COLO829 (cell line): ENCODE measurements around the gene ARHGAP12.
A peak's percentile ranks its signal among the peaks of the same experiment; 100 is the strongest.

Source experiments
- DNase-seq: peaks from one replicate; pipeline ENCODE4 v3.0.0; 2012; ENCODE audit warnings: low spot score

Gene ARHGAP12

DNA sequence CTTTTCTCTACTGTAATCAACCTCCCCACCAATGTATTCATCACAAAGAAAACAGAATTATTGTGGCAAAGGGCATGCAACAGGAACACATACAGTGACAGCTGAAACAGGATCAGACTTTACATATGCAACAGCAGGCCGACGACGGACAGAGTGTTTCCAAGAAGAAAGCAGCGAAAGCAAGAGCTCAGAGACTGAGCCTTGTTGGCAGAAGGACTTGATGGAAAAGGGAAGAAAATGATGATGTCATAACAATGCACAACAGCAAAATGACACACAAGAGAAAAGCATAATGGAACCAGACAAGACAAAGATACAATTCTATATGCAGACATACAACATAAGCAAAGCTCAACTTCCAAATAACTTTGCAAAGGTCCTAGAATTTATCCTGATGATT is 106.5 kb downstream of the ARHGAP12 start:
- DNase-seq, result no peak

DNA sequence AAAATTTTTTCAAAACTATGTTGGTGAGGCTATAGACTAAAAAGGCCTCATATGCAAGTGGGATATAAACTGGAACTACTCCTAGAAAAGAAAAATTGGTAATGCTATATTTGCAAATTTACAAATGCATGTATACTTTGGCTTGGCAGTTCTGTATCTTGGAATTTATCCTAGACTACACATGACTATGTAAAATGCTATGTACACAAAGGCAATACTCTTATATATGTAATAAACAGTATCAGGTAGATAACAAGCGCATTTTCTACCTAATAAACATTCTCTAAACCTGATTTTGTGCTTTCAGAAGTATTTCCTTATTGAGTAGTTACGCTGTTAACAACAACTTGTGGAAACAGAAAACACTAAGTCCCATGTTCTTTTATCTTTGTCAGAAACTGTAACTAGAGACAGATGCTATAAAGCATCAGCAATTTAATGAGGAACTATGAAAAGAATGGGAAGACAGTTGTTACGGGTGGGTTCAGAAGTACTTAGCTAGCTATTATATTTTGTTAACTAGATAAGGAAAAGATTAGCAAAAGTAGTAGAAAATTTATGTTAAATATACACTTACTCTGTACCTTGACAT is 107.8 kb downstream of the ARHGAP12 start:
- no peak for DNase-seq

DNA sequence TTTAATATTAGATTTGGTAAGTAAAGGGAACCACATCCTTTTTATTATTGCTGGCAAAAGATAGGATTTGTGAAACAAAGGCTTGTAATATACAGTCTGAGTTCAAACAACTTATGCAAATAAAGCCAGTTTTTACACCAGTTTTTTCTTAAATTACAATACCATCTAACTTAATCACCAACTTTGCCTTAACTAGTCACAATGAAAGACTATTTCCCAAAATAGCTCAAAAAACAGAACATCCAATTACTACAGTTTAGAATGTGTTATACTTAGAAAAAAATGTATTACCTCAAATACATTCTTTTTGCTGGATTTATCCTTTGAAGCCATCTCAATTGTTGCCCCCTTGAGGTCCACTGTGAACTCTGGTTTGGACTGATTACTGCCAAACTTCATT is 108.5 kb downstream of the ARHGAP12 start:
- DNase-seq, result no peak

DNA sequence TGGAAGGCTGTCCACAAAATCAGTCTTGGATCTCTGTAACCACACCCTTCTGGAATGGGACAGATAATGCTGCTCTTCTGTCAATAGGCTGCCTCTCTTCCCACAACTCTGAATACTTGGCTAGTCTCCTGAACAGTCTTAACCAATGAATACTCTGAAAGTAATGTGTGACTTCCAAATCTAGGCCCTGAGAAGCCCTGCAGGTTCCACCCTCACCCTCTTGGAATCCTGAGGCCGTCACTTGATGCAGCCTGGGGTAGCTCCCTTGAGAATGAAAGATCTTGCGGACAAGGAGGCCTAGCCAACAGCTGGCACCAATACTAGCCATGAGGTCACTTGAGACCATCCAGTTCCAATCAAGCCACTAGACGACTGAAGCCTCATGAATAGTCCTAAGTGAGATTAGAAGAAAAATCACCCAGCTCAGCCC is 109.2 kb downstream of the ARHGAP12 start:
- no peak for DNase-seq

DNA sequence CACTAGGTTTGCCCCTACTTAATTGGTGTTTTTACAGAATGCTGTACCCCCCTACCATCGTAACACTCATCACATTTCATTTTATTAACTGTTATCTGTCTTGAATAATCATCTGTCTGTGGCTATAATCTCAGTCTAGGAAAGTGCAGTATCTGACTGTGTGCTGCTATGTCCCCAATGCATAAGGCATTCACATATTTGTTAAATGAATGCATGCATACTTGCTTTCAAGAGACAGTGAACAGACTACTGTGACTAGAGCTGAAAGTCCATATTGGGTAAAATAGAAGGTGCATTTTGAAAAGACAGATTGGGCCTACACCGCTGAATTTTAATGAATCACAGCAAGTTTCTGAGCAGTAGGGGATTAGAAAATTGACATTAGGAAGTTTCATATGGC is 112.3 kb downstream of the ARHGAP12 start:
- no peak for DNase-seq

DNA sequence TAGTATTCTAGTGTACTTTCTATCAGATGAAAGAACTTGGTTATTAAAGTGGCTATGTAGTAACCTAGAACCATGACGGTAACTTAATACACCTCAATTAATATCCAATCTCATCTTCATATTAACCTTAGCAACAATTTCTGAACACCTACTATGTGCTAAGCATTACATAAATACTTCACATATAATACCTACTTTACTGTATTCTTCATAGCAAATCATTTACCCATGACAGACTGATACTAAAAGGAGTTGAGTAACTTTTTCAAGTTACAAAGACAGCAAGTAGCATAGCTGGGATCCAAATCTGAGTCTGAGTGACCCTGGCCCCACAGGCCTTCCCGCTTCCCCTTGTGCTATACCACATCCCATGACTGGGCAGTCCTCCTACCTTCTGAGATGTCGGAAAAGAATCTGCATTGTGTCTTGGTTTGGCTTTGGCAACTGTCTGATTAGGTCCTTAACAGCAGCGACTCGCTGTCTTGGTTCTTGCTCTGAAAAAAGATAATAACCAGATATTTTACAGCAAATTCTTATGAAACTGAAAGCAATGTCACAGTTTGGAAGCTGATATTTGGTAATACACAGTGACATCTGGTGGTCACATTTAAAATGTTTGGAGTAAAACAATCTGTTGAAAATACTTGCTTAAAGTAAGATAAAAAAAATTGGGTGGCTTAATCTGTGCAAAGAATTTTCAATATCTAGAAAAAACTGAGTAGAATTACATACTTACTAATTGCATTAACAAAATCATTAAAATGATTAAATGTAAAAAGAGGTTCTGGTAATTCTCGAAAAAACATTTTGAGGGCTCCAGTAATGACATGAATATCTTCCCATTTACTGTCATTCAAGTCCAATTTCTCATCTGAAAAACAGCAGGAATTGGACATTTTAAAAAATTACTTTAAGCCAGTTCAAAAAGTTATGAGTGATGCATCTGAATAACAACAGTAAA is 120.1 kb downstream of the ARHGAP12 start:
- peak; percentile 28 for DNase-seq

DNA sequence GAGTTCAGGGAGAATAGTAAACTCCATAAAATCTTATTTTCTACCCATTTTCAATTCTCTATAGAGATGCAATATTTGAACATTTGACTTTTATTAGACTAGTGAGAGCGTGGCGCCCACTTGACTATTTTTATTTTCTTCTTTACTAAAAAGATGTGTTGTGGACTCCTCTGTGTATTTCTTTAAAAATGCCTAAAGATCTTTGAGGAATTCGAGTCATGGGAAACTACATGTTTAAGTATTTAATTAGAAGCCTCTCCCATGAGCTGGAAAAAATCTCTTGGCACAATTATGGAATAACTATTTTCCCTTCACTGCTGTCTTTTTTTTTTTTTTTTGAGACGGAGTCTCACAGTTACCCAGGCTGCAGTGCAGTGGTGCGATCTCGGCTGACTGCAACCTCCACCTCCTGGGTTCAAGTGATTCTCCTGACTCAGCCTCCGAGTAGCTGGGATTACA is 124.2 kb downstream of the ARHGAP12 start:
- no peak for DNase-seq

DNA sequence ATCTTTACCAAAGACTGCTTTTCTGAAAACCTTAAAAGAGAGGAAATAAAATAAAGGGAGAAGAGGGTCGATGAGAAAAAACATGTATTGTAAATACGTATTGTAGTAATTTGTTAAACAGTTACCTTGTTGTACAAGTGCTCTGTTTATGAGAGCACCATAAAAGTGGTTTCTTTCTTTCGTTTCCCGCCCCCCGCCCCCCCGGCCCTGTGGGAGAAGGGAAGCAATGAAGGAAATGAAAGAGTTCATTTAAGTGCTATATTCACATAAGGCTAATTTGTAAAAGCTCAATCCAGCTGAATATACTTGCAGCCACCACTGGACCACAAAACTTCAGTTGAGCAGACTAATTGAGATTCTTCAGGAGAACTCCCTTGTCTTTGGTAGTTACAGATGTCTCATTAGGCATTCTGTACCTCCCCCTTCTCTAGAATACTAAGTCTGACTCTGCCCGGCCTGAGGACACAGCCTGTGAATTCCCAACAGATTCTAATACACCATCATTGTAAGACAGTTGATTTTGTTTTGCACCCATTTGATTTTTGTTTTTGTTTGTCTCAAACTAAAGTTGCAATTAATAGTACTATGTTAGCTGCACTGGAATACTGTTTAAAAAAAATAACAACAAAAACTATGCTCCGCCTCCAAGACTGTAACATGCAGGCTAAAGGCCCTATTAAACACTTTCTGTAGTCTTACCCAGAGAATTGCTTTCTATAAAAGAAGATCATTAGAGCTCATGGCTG is 124.9 kb downstream of the ARHGAP12 start:
- DNase-seq, result peak; percentile 40

DNA sequence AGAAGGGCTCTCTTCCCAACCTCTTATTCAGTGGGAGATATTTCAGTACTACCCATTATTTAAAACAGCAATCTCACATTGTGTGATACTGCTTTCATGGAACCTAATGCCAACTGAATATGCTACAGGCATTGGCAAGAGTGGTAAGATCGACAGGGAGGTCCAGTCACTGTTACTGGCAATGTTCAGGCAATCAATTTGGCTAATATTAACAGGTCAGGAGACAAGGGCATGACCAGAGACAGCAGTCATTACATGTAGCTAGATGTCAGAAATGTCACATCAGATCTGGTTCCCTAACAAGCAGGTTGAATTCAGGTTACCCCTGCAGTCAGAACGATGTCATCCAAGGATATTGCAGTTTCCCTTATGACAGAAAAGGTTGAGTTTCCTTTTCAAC is 129.4 kb downstream of the ARHGAP12 start:
- DNase-seq, result no peak

DNA sequence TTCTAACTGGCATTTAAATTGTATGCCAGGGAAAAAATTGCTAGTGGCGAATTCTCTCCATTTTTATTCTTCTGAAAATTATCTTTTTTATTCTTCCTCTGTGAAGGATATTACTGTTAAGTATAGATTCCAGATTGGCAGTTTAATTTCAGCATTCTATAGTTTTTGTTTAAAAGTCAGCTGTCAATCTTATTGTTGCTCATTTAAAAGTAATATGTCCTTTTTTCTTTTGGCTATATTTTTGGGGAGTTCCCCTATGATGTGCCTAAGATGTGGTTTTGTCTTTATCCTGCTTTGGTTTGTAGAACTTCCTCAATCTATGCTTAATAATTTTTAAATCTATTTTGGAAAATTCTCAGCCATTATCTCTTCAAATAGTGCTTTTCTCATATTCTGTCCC is 135.9 kb downstream of the ARHGAP12 start:
- no peak for DNase-seq

DNA sequence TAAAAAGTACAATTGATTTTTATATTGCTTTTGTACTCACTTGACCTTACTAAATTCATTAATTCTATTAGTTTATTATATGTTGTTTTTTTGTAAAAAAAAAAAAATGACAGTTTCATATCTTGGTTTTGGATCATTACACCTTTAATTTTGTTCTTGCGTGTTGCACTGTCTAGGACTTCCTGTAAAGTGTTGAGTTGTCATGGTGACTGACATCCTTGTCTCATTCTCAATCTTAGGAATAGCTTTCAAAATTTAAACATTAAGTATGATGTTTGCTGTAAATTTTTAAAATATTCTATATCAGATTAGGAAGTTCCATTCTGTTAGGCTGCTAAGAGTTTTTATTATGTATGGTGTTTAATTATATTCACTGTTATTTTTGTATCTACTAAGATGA is 139.1 kb downstream of the ARHGAP12 start:
- DNase-seq, result no peak

DNA sequence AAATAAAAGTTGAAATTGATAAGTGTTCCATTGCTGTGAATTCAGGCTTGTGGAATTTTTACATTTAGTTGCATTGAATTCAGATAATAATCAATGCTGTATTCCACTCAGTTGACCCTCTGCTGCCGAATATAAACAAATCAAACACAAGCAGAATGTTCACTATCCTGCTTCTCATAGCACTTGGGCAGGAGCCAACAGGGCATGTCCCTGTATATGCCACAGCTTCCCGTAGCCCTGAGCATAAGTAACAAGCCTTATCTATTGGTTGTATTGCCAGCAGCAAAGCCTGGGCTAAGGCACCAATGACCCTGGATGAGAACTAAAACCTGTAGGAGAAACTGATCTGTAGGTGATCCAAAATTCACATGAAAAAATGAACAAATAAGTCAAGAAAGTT is 145.9 kb downstream of the ARHGAP12 start:
- DNase-seq, result no peak

DNA sequence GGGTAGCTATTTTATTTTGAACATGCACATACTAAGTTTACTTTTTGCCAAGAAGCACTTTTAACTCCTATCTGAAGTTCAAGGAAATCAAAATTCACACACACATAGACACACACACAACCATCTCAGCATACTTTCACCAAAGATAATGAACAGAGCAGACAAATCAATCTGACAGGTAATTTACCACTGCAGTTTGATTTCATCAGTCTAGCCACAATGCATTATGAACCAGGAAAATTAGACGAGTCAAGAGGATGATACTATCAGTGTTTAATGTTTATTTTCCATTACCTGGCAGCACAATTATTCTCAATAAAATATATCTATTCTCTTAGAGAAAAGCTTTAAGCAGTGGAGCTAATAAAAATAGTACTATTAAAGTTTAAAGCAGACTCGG is 147.9 kb downstream of the ARHGAP12 start:
- DNase-seq, result no peak

DNA sequence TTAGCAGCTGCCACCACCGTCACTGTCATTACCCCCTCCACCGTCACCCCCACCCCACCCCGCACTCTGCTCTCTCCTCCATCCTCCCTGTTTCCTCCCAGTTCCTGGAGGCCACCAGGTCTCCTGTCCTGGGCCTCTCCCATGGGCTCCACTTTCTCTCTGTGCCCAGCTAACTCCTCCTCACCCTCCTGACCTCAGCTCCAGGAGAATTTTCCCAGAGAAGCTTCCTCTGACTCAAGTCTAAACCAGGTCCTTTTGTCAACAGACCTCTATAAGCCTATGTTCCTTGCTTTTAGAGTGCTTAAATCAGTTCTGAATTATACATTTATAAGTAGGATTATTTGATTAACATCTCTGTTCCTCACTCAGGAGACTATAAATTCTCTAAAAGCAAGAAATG is 150.0 kb downstream of the ARHGAP12 start:
- DNase-seq, result no peak

DNA sequence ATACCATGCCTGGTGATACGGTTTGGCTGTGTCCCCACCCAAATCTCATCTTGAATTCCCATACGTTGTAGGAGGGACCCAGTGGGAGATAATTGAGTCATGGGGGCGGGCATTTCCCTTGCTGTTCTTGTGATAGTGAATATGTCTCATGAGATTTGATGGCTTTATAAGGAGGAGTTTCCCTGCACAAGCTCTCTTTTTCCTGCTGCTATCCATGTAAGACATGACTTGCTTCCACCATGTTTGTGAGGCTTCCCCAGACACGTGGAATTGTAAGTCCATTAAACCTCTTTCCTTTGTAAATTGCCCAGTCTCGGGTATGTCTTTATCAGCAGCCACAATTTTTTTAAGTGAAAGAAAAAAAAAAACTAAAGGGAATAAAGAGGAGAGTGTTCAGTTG is 152.5 kb downstream of the ARHGAP12 start:
- no peak for DNase-seq

DNA sequence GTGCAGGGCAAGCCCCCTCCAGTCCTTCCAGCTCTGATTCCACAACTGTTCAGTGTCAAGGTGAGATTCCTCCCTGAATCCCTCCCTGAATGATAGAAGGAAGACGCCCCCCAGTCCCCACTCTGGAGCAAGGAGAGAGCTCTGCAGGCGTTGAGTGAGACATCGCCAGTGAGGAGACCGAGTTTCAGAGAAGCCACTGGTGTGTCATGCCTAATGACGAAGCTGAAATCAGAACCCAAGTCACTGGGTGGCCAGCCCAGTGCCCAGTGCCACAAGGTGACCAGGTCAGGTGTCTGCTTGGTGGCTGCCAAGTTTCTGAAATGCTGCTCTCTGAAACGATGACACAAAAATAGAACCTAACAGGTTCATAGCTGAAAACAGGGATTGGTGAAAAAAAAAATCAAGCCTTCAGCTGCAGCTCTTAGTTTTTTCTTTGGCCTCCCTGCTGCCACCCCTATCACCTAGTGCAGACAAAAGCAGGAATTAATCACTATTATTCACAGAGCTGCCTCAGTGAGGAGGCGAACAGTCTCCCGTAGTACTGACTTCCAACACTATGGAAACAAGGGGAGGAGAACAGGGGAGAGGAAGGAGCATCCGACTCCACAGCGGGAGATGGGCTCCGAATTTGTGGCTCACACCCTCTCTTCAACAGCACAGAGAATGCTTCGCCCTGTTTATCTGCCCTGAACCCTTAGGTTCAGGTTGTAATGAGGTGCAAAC is 153.5 kb downstream of the ARHGAP12 start:
- DNase-seq, result no peak

DNA sequence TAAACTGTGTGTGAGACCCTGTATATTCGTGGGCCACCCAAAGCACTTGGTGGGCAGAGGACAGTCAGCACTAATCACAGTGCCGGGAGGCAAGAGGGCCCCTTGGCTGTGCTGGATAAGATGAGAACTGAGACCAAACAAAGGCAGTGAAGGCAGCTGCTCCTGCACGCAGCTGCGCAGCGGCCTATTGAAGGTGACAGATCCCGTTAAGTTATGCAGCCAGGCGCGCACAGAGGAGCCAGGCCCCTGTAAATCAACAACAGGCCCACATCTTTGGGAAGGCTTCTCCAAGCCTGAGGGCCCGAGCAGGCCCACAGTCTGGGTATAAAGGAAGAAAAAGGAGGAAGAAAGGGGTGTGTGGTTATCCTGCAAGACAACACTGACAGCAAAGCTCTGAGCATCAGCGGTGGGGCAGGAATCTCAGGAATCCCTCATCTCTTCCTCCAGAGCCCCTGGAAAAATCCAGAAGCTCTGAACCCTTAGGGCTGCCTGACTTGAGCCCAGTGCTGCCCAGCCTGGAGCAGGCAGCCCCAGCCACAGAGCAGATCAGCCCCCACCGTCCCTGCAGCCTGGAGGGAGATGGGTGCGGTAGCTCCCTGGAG is 154.2 kb downstream of the ARHGAP12 start:
- DNase-seq, result no peak

DNA sequence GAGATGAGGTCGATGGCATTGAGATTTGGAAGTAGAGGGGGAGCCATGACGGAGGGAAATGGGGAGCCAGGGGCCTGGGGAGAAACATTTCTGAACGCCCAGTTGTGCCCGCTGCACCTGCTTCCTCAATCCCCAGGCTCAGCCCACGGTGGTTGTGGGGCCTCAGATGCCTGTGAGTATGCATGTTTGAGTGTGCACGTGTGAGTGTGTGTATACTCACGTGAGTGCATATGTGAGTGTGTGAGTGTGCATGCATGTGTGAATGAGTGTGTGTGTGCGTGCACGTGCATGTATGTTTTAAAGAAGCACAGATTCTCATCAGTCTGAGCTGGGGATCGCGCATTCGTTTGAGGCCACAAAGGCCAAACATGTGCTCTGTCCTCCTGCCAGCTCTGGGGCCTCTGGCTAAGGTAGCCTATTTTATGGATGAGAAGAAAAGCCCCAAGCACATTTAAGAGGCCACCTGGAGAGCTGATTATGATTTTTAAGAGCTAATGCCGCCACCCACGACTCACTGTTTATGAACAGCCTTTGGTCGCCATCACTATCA is 154.8 kb downstream of the ARHGAP12 start:
- DNase-seq, result no peak

DNA sequence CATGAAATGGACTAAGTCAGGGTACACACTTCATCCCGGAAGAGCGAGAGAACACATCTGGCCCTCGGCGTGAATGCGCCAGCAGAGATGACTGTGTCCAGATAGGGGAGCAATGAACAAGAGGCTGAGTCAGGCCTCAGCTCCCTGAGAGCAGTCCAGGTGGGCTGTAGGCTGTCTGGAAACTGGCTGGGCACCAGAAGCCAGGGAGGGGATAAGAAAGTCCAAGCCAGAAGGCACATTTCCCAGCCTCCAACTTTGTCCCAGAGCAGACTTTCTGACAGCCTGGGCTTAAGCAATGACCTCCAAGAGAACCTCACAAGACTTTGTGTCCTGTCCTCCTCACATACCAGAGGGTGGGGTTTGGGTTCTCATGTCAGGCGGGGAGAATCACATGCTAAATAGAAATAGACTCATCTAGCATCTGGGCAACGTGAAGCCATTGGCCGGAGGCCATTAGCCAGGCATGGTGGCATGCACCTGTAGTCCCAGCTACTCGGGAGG is 157.2 kb downstream of the ARHGAP12 start:
- DNase-seq, result no peak

DNA sequence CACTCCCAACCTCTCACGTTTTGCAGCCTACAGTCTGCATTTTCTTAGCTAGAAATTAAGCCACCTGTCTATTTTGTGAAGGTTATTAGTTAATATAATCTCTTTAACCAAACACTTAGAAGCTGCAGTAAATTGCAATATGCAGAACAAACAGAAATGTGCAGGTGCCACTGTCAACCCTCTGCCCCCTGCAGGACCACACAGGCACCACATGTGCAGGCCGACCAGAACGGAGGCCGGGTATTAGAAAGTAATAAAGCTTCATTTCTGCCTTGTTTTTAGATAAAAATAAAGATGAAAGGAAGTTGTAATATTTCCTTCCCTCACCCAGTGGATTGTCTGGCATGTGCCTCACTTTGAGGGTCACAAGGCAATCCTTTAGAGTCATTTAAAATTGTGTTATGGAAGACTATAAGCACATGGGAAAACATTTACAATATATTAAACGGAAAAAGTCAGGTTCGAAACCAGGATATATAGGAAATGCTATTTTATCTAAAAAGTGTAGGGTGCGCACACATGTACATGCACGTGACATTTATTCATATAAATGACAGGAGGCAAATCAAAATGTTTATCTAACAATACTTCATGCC is 158.2 kb downstream of the ARHGAP12 start:
- peak; percentile 22 for DNase-seq

DNA sequence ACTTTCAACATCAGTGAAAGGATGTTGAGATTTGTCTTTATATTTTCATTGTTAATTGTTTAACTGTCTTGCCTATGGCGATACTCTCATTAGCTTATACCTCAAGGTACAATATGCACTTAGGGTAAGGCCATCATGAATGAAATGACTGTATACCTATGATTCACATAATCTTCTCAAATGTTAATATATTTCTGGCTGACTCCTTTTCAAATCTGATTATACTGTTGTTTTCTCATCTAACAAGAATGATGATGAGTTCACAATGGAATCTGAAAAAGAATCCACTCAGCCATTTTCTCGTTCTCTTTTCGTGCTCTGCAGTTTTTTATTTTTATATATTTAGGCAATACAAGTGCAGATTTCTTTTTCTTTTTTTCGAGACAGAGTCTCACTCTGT is 159.1 kb downstream of the ARHGAP12 start:
- DNase-seq, result peak; percentile 61
